ENCODE measurements around the gene RRM1. TPM values are rescaled to one million over a fixed set of nuclear protein-coding genes. Genes with fewer than 3 reads are reported as not detected.

Gene RRM1
- total and polyA plus RNA-seq, 2 of the 13 experiments (the other 11 are each of a cell fraction or from before 2014, with no cell fraction given), result 17.3 to 108 TPM

- intact Hi-C loops (cut with micrococcal nuclease; ENCODE audit: unreplicated experiment) (no loop called here), in situ Hi-C loops (cut with HindIII; ENCODE audit: extremely low pct_ligation_motif_present, low pct_unique_long_range_greater_than_20kb) (no loop called here)
- ATAC-seq, result no peak
- TF ChIP-seq MTA3 (CRISPR knock-in tag; IDR thresholded peaks at IDR 0.05), result no peak
- TF ChIP-seq MAFK (conservative IDR thresholded peaks at IDR 0.05 in 1 of 2, IDR thresholded peaks at IDR 0.05 in 1 of 2; ENCODE audit: low read length in 2 of 2), result peak in 1 of 2 experiments; percentile 23; a peak in 1 of 4 replicates
- FAIRE-seq, result no peak
- 94% methylated on average over 3 of the region's 3 CpGs for WGBS (ENCODE audit: low lambda C conversion rate)
- Histone ChIP-seq H3K4me1 (ENCODE audit: insufficient read depth, low read length) (no peaks in the 10 kb centered on the region), H3K9me3 (ENCODE audit: low read length) (no peaks in the 10 kb centered on the region), H3K4me2 (ENCODE audit: low read depth, low read length) (no peak overlapping the region), H3K27ac (ENCODE audit: extremely low read length, insufficient read depth, low read length) (no peak overlapping the region), H3K4me3 (replicated peaks in 1 of 3; ENCODE audit: insufficient read depth in 1 of 3, low read depth in 2 of 3, low read length in 3 of 3) (no peak overlapping the region), H2AFZ (ENCODE audit: low read length) (no peak overlapping the region), H3K36me3 (replicated peaks in 1 of 2; ENCODE audit: control insufficient read depth in 1 of 2, insufficient read depth in 2 of 2, low read length in 2 of 2) (peaks cover 11 to 42% of the 10 kb centered on the region in 2 experiments), H3K27me3 (ENCODE audit: control insufficient read depth in 1 of 2, insufficient read depth in 2 of 2, low read length in 2 of 2) (no peaks in the 10 kb centered on the region), H4K20me1 (ENCODE audit: insufficient read depth, low read length) (no peaks in the 10 kb centered on the region), H3K79me2 (ENCODE audit: insufficient read depth, low read length) (no peaks in the 10 kb centered on the region), H3K9ac (ENCODE audit: insufficient read depth, low read depth, low read length) (no peak overlapping the region)
- ChIA-PET POLR2A (no interaction called here), CTCF (ENCODE audit: low intra/inter-chr PET ratio, low total read pairs) (no interaction called here)
- no peak for DNase-seq (ENCODE audit: low spot score)
- no TSS peak for BruUV-seq (replicated peaks)
Measured at GRCh38 chr11:4118107-4118506, 23.5 kb downstream of the RRM1 start.

GRCh38 chr11:4123218-4123617, 28.6 kb downstream of the RRM1 start:
- no peak overlapping the region for H2AFZ ChIP-seq (ENCODE audit: low read length)
- no peak overlapping the region for H3K27ac ChIP-seq (ENCODE audit: extremely low read length, insufficient read depth, low read length)
- ChIA-PET CTCF (ENCODE audit: low intra/inter-chr PET ratio, low total read pairs) (no interaction called here), POLR2A (no interaction called here)
- WGBS (ENCODE audit: low lambda C conversion rate), result 99% methylated on average over 4 of the region's 4 CpGs
- H4K20me1 ChIP-seq (ENCODE audit: insufficient read depth, low read length), result no peaks in the 10 kb centered on the region
- H3K27me3 ChIP-seq (ENCODE audit: control insufficient read depth in 1 of 2, insufficient read depth in 2 of 2, low read length in 2 of 2), result no peaks in the 10 kb centered on the region
- ATAC-seq, result no peak
- in situ Hi-C loops (cut with HindIII; ENCODE audit: extremely low pct_ligation_motif_present, low pct_unique_long_range_greater_than_20kb) (no loop called here), intact Hi-C loops (cut with micrococcal nuclease; ENCODE audit: unreplicated experiment) (no loop called here)
- no peaks in the 10 kb centered on the region for H3K79me2 ChIP-seq (ENCODE audit: insufficient read depth, low read length)
- FAIRE-seq, result no peak
- no peaks in the 10 kb centered on the region for H3K4me1 ChIP-seq (ENCODE audit: insufficient read depth, low read length)
- no TSS peak for BruUV-seq (replicated peaks)
- TF ChIP-seq ZNF792 (CRISPR knock-in tag; IDR thresholded peaks at IDR 0.05) (no peak), ZBTB43 (CRISPR knock-in tag; conservative IDR thresholded peaks at IDR 0.05) (no peak), NCOR1 (IDR thresholded peaks at IDR 0.05; ENCODE audit: borderline replicate concordance, low read length) (no peak), RARA (CRISPR knock-in tag; IDR thresholded peaks at IDR 0.05) (no peak), IRX3 (CRISPR knock-in tag; IDR thresholded peaks at IDR 0.05; ENCODE audit: borderline replicate concordance, low read depth) (no peak), ZNF567 (CRISPR knock-in tag; IDR thresholded peaks at IDR 0.05; ENCODE audit: borderline replicate concordance) (no peak), ZNF546 (CRISPR knock-in tag; conservative IDR thresholded peaks at IDR 0.05) (no peak), FOXA1 (IDR thresholded peaks at IDR 0.05) (no peak), FOXA1 (CRISPR knock-in tag; IDR thresholded peaks at IDR 0.05) (no peak), FOXO1 (CRISPR knock-in tag; IDR thresholded peaks at IDR 0.05) (no peak), PHF20 (CRISPR knock-in tag; IDR thresholded peaks at IDR 0.05) (no peak), GMEB1 (CRISPR knock-in tag; IDR thresholded peaks at IDR 0.05; ENCODE audit: borderline replicate concordance) (no peak), MATR3 (CRISPR knock-in tag; IDR thresholded peaks at IDR 0.05) (no peak)
- TF ChIP-seq, protein P1, sequence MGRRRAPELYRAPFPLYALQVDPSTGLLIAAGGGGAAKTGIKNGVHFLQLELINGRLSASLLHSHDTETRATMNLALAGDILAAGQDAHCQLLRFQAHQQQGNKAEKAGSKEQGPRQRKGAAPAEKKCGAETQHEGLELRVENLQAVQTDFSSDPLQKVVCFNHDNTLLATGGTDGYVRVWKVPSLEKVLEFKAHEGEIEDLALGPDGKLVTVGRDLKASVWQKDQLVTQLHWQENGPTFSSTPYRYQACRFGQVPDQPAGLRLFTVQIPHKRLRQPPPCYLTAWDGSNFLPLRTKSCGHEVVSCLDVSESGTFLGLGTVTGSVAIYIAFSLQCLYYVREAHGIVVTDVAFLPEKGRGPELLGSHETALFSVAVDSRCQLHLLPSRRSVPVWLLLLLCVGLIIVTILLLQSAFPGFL (CRISPR knock-in tag; IDR thresholded peaks at IDR 0.05), result no peak
- H3K4me3 ChIP-seq (replicated peaks in 1 of 3; ENCODE audit: insufficient read depth in 1 of 3, low read depth in 2 of 3, low read length in 3 of 3), result no peak overlapping the region
- H3K9ac ChIP-seq (ENCODE audit: insufficient read depth, low read depth, low read length), result no peak overlapping the region
- DNase-seq (ENCODE audit: low spot score), result no peak
- H3K9me3 ChIP-seq (ENCODE audit: low read length), result no peaks in the 10 kb centered on the region
- no peak overlapping the region for H3K4me2 ChIP-seq (ENCODE audit: low read depth, low read length)
- peaks cover 9 to 67% of the 10 kb centered on the region in 2 experiments for H3K36me3 ChIP-seq (replicated peaks in 1 of 2; ENCODE audit: control insufficient read depth in 1 of 2, insufficient read depth in 2 of 2, low read length in 2 of 2)

Data from HepG2 (cell line).